Aorta (tissue), 5 donors: ENCODE data around the gene RAB22A. TPM values are rescaled to one million over a fixed set of nuclear protein-coding genes. Genes with fewer than 3 reads are reported as not detected.
"Not testable (repeated sequence)": the region's sequence is repeated elsewhere in the genome, so short reads cannot be mapped to it uniquely, and the experiment has no call there.

Experiments
- ATAC-seq: fragments of 200-7000 bp; cut with Tn5 transposase; one replicate; pipeline ENCODE4 v1.9.1; 2022; ENCODE audit warnings: moderate library complexity; ENCODE audit not compliant: low FRiP score
- DNase-seq, 2 donors: peaks; one replicate each; pipeline ENCODE4 v3.0.0-alpha.2; 2020
- H3K27ac ChIP-seq, 2 donors: one replicate each; pipeline ENCODE4 v1.5.1; 2013; ENCODE audit warnings: low read length in 2 of 2, mild to moderate bottlenecking in 2 of 2, moderate library complexity in 2 of 2, control low read depth in 1 of 2, inconsistent platforms in 1 of 2, low read depth in 1 of 2
- H3K27me3 ChIP-seq, 2 donors: one replicate each; pipeline ENCODE4 v1.6.1; 2013; ENCODE audit warnings: control low read depth in 1 of 2, low read length in 1 of 2, mild to moderate bottlenecking in 1 of 2, moderate library complexity in 1 of 2; ENCODE audit not compliant: insufficient read depth in 2 of 2, control insufficient read depth in 1 of 2
- H3K36me3 ChIP-seq, 2 donors: one replicate each; pipeline ENCODE4 v1.6.1; 2013; ENCODE audit warnings: control low read depth in 1 of 2, low read length in 1 of 2, mild to moderate bottlenecking in 1 of 2; ENCODE audit not compliant: insufficient read depth in 2 of 2, control insufficient read depth in 1 of 2
- H3K4me1 ChIP-seq, 2 donors: one replicate each; pipeline ENCODE4 v1.6.1; 2013; ENCODE audit warnings: low read length in 2 of 2, control low read depth in 1 of 2, mild to moderate bottlenecking in 1 of 2, moderate library complexity in 1 of 2; ENCODE audit not compliant: insufficient read depth in 2 of 2, control insufficient read depth in 1 of 2
- H3K4me3 ChIP-seq, 2 donors: one replicate each; pipeline ENCODE4 v1.5.1; 2013; ENCODE audit warnings: low read length in 2 of 2, control low read depth in 1 of 2, mild to moderate bottlenecking in 1 of 2
- H3K9me3 ChIP-seq: one replicate; pipeline ENCODE4 v1.6.1; 2013; ENCODE audit warnings: mild to moderate bottlenecking, low read length; ENCODE audit not compliant: control insufficient read depth
- WGBS, 2 donors: extraction: QIAGEN DNeasy Blood & Tissue Kit; methylation state at CpG; one replicate each; pipeline ENCODE4 v1.1.7; 2013; 5-methylcytosine and 5-hydroxymethylcytosine counted together
- intact Hi-C, 2 donors: fragments of 100-400 bp; cut with DNase I; formaldehyde crosslinking; loops; one replicate each; pipeline versions ENCODE4 v1.14.2 to v1.15.0; 2022
- polyA plus RNA-seq, 2 donors: library from polyadenylated mRNA; stranded (reverse); fragments of 200-250 nt; gene quantifications; one replicate each; pipeline ENCODE4 v1.2.3, GENCODE V29; 2013
- total RNA-seq, 2 donors: library from RNA; stranded (reverse); fragmentation: NEBNext Ultra II Directional; extraction: Animal tissue kit (Norgen Biotek cat#: 25700); gene quantifications; one replicate each; pipeline ENCODE4 v1.2.1, GENCODE V29; 2021
- donor health status: healthy with polysubstance abuse.
- donor health status: Bipolar disorder and iron deficiency.
- donor health status: DM: no; HTN: no; CAD: no.
- donor health status: DM: no; HTN: no; CAD: no.
- donor health status: DM: yes; HTN: yes; CAD: no.

Gene RAB22A
- total and polyA plus RNA-seq, 4 donors = 7.3 to 26.8 (median 17.4) TPM

- intact Hi-C loops = no loop called here
- Histone ChIP-seq H3K4me3 (no peak overlapping the region), H3K27ac (no peak overlapping the region), H3K36me3 (no peaks in the 10 kb centered on the region), H3K9me3 (no peaks in the 10 kb centered on the region), H3K4me1 (peaks cover 0 to 4% of the 10 kb centered on the region in 2 donors), H3K27me3 (no peaks in the 10 kb centered on the region)
- DNase-seq (no peak), ATAC-seq (no peak)
- WGBS, 2 donors = 86 to 96% methylated on average over 5 of the region's 5 CpGs
Observed at GRCh38 chr20:58402827-58403226, 93.3 kb downstream of the RAB22A start.

- intact Hi-C loops = no loop called here
- no peaks in the 10 kb centered on the region for H3K27me3 ChIP-seq
- peaks cover 0 to 4% of the 10 kb centered on the region in 2 donors for H3K4me1 ChIP-seq
- H3K9me3 ChIP-seq = no peaks in the 10 kb centered on the region
- no peaks in the 10 kb centered on the region for H3K36me3 ChIP-seq
- no peak overlapping the region for H3K4me3 ChIP-seq
- 94 to 95% methylated on average over 3 of the region's 3 CpGs for WGBS, 2 donors
- no peak for ATAC-seq
- no peak overlapping the region for H3K27ac ChIP-seq
- no peak for DNase-seq
Observed at GRCh38 chr20:58403272-58403671, 93.8 kb downstream of the RAB22A start.

- peaks cover 0 to 7% of the 10 kb centered on the region in 2 donors for H3K4me1 ChIP-seq
- intact Hi-C loops = no loop called here
- ATAC-seq = no peak
Observed at GRCh38 chr20:58405504-58406291, 96.2 kb downstream of the RAB22A start.

GRCh38 chr20:58406422-58407001 lies 97.0 kb downstream of the RAB22A start:
- DNase-seq (no peak), ATAC-seq (no peak)
- Histone ChIP-seq H3K4me3 (no peak overlapping the region), H3K9me3 (no peaks in the 10 kb centered on the region), H3K27me3 (no peaks in the 10 kb centered on the region), H3K27ac (no peak overlapping the region), H3K4me1 (peaks cover 0 to 7% of the 10 kb centered on the region in 2 donors), H3K36me3 (no peaks in the 10 kb centered on the region)
- WGBS, 2 donors = 73 to 79% methylated on average over 4 of the region's 4 CpGs
- intact Hi-C loops = no loop called here

More at GRCh38 chr20:58405504-58406291, 96.2 kb downstream of the RAB22A start:
- Histone ChIP-seq H3K27me3 (no peaks in the 10 kb centered on the region), H3K27ac (no peak overlapping the region), H3K4me3 (no peak overlapping the region), H3K9me3 (no peaks in the 10 kb centered on the region), H3K36me3 (no peaks in the 10 kb centered on the region)
- DNase-seq = no peak
- 77 to 80% methylated on average over 11 of the region's 11 CpGs for WGBS, 2 donors

- DNase-seq (no peak), ATAC-seq (no peak)
- H3K4me1 ChIP-seq = peaks cover 0 to 7% of the 10 kb centered on the region in 2 donors
- no peaks in the 10 kb centered on the region for H3K27me3 ChIP-seq
- no peak overlapping the region for H3K27ac ChIP-seq
- 18% methylated on average over 4 of the region's 4 CpGs for WGBS, 2 donors
- no peaks in the 10 kb centered on the region for H3K9me3 ChIP-seq
- H3K36me3 ChIP-seq = no peaks in the 10 kb centered on the region
- no peak overlapping the region for H3K4me3 ChIP-seq
- intact Hi-C loops = no loop called here
Observed at GRCh38 chr20:58407201-58407873, 97.8 kb downstream of the RAB22A start.

- no peak overlapping the region for H3K4me3 ChIP-seq
- H3K36me3 ChIP-seq = no peaks in the 10 kb centered on the region
- no peaks in the 10 kb centered on the region for H3K9me3 ChIP-seq
- H3K27me3 ChIP-seq = no peaks in the 10 kb centered on the region
- intact Hi-C loops = no loop called here
- DNase-seq (no peak), ATAC-seq (no peak)
- H3K27ac ChIP-seq = no peak overlapping the region
- peaks cover 0 to 5% of the 10 kb centered on the region in 2 donors for H3K4me1 ChIP-seq
- WGBS, 2 donors = 78 to 81% methylated on average over 2 of the region's 2 CpGs
Observed at GRCh38 chr20:58407966-58408557, 98.5 kb downstream of the RAB22A start.

GRCh38 chr20:58408603-58409246 lies 99.2 kb downstream of the RAB22A start:
- Histone ChIP-seq H3K9me3 (no peaks in the 10 kb centered on the region), H3K36me3 (no peaks in the 10 kb centered on the region), H3K4me1 (peaks cover 0 to 3% of the 10 kb centered on the region in 2 donors), H3K4me3 (no peak overlapping the region), H3K27me3 (no peaks in the 10 kb centered on the region), H3K27ac (no peak overlapping the region)
- intact Hi-C loops = no loop called here
- ATAC-seq = no peak
- no peak for DNase-seq
- 79 to 80% methylated on average over 3 of the region's 3 CpGs for WGBS, 2 donors

- ATAC-seq, H3K36me3 ChIP-seq, intact Hi-C loops, H3K27ac ChIP-seq, H3K27me3 ChIP-seq, H3K4me3 ChIP-seq, DNase-seq, H3K9me3 ChIP-seq, H3K4me1 ChIP-seq: not testable (repeated sequence)
- 97% methylated on average over 35 of the region's 35 CpGs; no CpG with 5 or more reads in 1 of the 2 donors for WGBS, 2 donors
Observed at GRCh38 chr20:58414216-58414615, 104.7 kb downstream of the RAB22A start.
